Stimulated activated CD8-positive, alpha-beta memory T cell treated with anti-CD3 and anti-CD28 coated beads, Interleukin-4, amount 100 ng/mL, for 24 hours (primary cell): ENCODE results near the gene ANP32D.
"Not testable (repeated sequence)": the region's sequence is repeated elsewhere in the genome, so short reads cannot be mapped to it uniquely, and the experiment has no call there.

ENCODE experiments used
- DNase-seq: peaks from one replicate; pipeline ENCODE4 v3.0.0-alpha.2; 2020; ENCODE audit warnings: low read depth

The ANP32D gene

GRCh38 chr12:48506836-48507235 is 34.5 kb downstream of the ANP32D start:
- not testable (repeated sequence) for DNase-seq

GRCh38 chr12:48508987-48509386 is 36.6 kb downstream of the ANP32D start:
- DNase-seq, result no peak

- no peak for DNase-seq
Observed at GRCh38 chr12:48510111-48510510, 37.8 kb downstream of the ANP32D start.

GRCh38 chr12:48512855-48513254 is 40.5 kb downstream of the ANP32D start:
- DNase-seq, result no peak

- DNase-seq, result no peak
Observed at GRCh38 chr12:48514728-48515127, 42.4 kb downstream of the ANP32D start.

DNA sequence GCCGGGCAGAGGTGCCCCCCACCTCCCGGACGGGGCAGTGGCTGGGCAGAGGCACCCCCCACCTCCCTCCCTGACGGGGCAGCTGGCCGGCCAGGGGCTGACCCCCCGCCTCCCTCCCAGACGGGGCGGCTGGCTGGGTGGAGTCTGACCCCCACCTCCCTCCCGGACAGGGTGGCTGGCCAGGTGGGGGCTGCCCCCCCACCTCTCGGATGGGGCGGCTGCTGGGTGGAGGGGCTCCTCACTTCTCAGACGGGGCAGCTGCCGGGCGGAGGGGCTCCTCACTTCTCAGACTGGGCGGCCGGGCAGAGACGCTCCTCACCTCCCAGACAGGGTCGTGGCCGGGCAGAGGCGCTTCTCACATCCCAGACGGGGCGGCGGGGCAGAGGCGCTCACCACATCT is 48.0 kb downstream of the ANP32D start:
- DNase-seq, result not testable (repeated sequence)
